Umbilical cord (tissue), 2 donors: ENCODE data around the gene C19orf25. TPM values are rescaled to one million over a fixed set of nuclear protein-coding genes. Genes with fewer than 3 reads are reported as not detected.

Experiments used
- DNase-seq: peaks from one replicate; pipeline ENCODE4 v3.0.0-alpha.2; 2015; ENCODE audit warnings: low spot score
- total RNA-seq: library from RNA; depleted of rRNA; stranded (reverse); fragments of >200 nt; gene quantifications from one replicate; pipeline ENCODE4 v1.2.3, GENCODE V29; 2014; ENCODE audit warnings: low replicate concordance; ENCODE audit not compliant: insufficient read depth

Gene C19orf25
- total RNA-seq, 1 donor from 2014 or later: 22.9 TPM

- no peak for DNase-seq
Observed at GRCh38 chr19:1466461-1467214, 12.4 kb downstream of the C19orf25 start.

GRCh38 chr19:1466018-1466460 lies 13.0 kb downstream of the C19orf25 start:
- DNase-seq: no peak

- no peak for DNase-seq
Observed at GRCh38 chr19:1465191-1466016, 13.6 kb downstream of the C19orf25 start.

- DNase-seq: no peak
Observed at GRCh38 chr19:1461862-1462261, 17.2 kb downstream of the C19orf25 start.

- DNase-seq: no peak
Observed at GRCh38 chr19:1460033-1460995, 18.7 kb downstream of the C19orf25 start.

GRCh38 chr19:1459479-1459878 lies 19.5 kb downstream of the C19orf25 start:
- no peak for DNase-seq

GRCh38 chr19:1457892-1458291 lies 21.1 kb downstream of the C19orf25 start:
- DNase-seq: no peak

- DNase-seq: no peak
Observed at GRCh38 chr19:1457031-1457739, 21.8 kb downstream of the C19orf25 start.

GRCh38 chr19:1456121-1456900 lies 22.7 kb downstream of the C19orf25 start:
- DNase-seq: no peak

- DNase-seq: no peak
Observed at GRCh38 chr19:1455336-1456120, 23.5 kb downstream of the C19orf25 start.

- DNase-seq: no peak
Observed at GRCh38 chr19:1455002-1455335, 24.0 kb downstream of the C19orf25 start.

GRCh38 chr19:1453525-1454364 lies 25.3 kb downstream of the C19orf25 start:
- DNase-seq: no peak

- no peak for DNase-seq
Observed at GRCh38 chr19:1452802-1453524, 26.1 kb downstream of the C19orf25 start.

- DNase-seq: no peak
Observed at GRCh38 chr19:1451916-1452801, 26.9 kb downstream of the C19orf25 start.

GRCh38 chr19:1450735-1451731 lies 28.0 kb downstream of the C19orf25 start:
- no peak for DNase-seq
